Right lobe of liver (tissue), 4 donors: ENCODE measurements around the gene MUC5B.

Experiments used
- POLR2A ChIP-seq: fragments of 450-650 bp; IDR thresholded peaks from one replicate; pipeline ENCODE4 v1.6.1; 2017; ENCODE audit warnings: antibody characterized with exemption, mild to moderate bottlenecking
- TF ChIP-seq, protein P1 (sequence below), 4 donors: fragments of 200-600 bp in 3 of 4; fragments of 450-650 bp in 1 of 4; IDR thresholded peaks; one replicate each; pipeline versions ENCODE4 v1.5.1 to v1.8.0; 2016 to 2022; ENCODE audit warnings: antibody characterized with exemption in 4 of 4, mild to moderate bottlenecking in 2 of 4
- donor health status: DM: no; HTN: no; CAD: no.
- donor health status: DM: no; HTN: no; CAD: no.
- donor health status: DM: no; HTN: yes; CAD: no.

DNA sequence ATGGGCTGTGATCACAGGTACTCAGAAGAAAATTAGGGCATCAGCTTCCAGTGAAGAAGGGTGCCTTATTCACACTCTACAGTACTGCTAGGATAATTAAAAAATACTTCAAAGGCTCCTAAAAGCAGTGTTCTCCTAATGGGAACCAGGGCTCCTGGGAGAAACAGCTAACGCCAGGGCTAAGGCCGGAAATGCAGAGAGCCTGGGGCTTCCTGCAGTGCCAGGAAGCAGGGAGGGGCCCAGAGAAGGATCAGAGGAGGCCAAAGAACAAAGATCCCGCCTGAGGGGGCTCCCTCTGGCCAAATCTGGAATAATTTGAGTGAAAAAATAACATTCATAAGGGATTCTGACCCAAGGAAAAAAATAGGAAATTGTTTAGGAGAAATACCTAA, 59.1 kb downstream of the MUC5B start:
- TF ChIP-seq, protein P1, sequence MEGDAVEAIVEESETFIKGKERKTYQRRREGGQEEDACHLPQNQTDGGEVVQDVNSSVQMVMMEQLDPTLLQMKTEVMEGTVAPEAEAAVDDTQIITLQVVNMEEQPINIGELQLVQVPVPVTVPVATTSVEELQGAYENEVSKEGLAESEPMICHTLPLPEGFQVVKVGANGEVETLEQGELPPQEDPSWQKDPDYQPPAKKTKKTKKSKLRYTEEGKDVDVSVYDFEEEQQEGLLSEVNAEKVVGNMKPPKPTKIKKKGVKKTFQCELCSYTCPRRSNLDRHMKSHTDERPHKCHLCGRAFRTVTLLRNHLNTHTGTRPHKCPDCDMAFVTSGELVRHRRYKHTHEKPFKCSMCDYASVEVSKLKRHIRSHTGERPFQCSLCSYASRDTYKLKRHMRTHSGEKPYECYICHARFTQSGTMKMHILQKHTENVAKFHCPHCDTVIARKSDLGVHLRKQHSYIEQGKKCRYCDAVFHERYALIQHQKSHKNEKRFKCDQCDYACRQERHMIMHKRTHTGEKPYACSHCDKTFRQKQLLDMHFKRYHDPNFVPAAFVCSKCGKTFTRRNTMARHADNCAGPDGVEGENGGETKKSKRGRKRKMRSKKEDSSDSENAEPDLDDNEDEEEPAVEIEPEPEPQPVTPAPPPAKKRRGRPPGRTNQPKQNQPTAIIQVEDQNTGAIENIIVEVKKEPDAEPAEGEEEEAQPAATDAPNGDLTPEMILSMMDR (IDR thresholded peaks at IDR 0.05): no peak
- TF ChIP-seq POLR2A: no peak
